ENCODE measurements around the gene DPP6.

The DPP6 gene

GRCh38 chr7:154451480-154452457 is 399.6 kb downstream of the DPP6 start:
- Histone ChIP-seq H3K4me1 (ENCODE audit: control insufficient read depth, insufficient read depth, low read length) (peaks cover 3% of the 10 kb centered on the region), H3K4me3 (ENCODE audit: low read length in 2 of 2) (no peak overlapping the region), H3K27ac (ENCODE audit: low read length) (no peak overlapping the region), H3K36me3 (ENCODE audit: control insufficient read depth in 2 of 2, insufficient read depth in 2 of 2, low read length in 2 of 2) (no peaks in the 10 kb centered on the region), H3K9ac (ENCODE audit: low read length in 2 of 2) (no peak overlapping the region), H3K27me3 (ENCODE audit: control insufficient read depth in 1 of 2, insufficient read depth in 2 of 2, low read length in 2 of 2) (no peaks in the 10 kb centered on the region), H3K9me3 (ENCODE audit: control insufficient read depth in 2 of 2, low read length in 2 of 2) (no peaks in the 10 kb centered on the region)

GRCh38 chr7:154463794-154464193 is 411.6 kb downstream of the DPP6 start:
- Histone ChIP-seq H3K36me3 (ENCODE audit: control insufficient read depth in 2 of 2, insufficient read depth in 2 of 2, low read length in 2 of 2) (no peaks in the 10 kb centered on the region), H3K27ac (ENCODE audit: low read length) (no peak overlapping the region), H3K4me1 (ENCODE audit: control insufficient read depth, insufficient read depth, low read length) (no peaks in the 10 kb centered on the region), H3K4me3 (ENCODE audit: low read length in 2 of 2) (no peak overlapping the region), H3K9ac (ENCODE audit: low read length in 2 of 2) (no peak overlapping the region), H3K9me3 (ENCODE audit: control insufficient read depth in 2 of 2, low read length in 2 of 2) (no peaks in the 10 kb centered on the region), H3K27me3 (ENCODE audit: control insufficient read depth in 1 of 2, insufficient read depth in 2 of 2, low read length in 2 of 2) (no peaks in the 10 kb centered on the region)

GRCh38 chr7:154469652-154470051 is 417.5 kb downstream of the DPP6 start:
- no peaks in the 10 kb centered on the region for H3K36me3 ChIP-seq (ENCODE audit: control insufficient read depth in 2 of 2, insufficient read depth in 2 of 2, low read length in 2 of 2)

GRCh38 chr7:154472343-154472742 is 420.1 kb downstream of the DPP6 start:
- Histone ChIP-seq H3K27ac (ENCODE audit: low read length) (no peak overlapping the region), H3K4me1 (ENCODE audit: control insufficient read depth, insufficient read depth, low read length) (peaks cover 6% of the 10 kb centered on the region), H3K9ac (ENCODE audit: low read length in 2 of 2) (no peak overlapping the region)

More at GRCh38 chr7:154469652-154470051, 417.5 kb downstream of the DPP6 start:
- Histone ChIP-seq H3K9ac (ENCODE audit: low read length in 2 of 2) (no peak overlapping the region), H3K9me3 (ENCODE audit: control insufficient read depth in 2 of 2, low read length in 2 of 2) (no peaks in the 10 kb centered on the region), H3K27me3 (ENCODE audit: control insufficient read depth in 1 of 2, insufficient read depth in 2 of 2, low read length in 2 of 2) (no peaks in the 10 kb centered on the region), H3K4me1 (ENCODE audit: control insufficient read depth, insufficient read depth, low read length) (peaks cover 6% of the 10 kb centered on the region), H3K4me3 (ENCODE audit: low read length in 2 of 2) (no peak overlapping the region), H3K27ac (ENCODE audit: low read length) (no peak overlapping the region)

GRCh38 chr7:154473360-154473759 is 421.2 kb downstream of the DPP6 start:
- H3K9ac ChIP-seq (ENCODE audit: low read length in 2 of 2): no peak overlapping the region
- H3K36me3 ChIP-seq (ENCODE audit: control insufficient read depth in 2 of 2, insufficient read depth in 2 of 2, low read length in 2 of 2): peaks cover 3% of the 10 kb centered on the region in 2 donors
- no peaks in the 10 kb centered on the region for H3K27me3 ChIP-seq (ENCODE audit: control insufficient read depth in 1 of 2, insufficient read depth in 2 of 2, low read length in 2 of 2)
- H3K27ac ChIP-seq (ENCODE audit: low read length): no peak overlapping the region
- H3K9me3 ChIP-seq (ENCODE audit: control insufficient read depth in 2 of 2, low read length in 2 of 2): no peaks in the 10 kb centered on the region
- no peak overlapping the region for H3K4me3 ChIP-seq (ENCODE audit: low read length in 2 of 2)
- H3K4me1 ChIP-seq (ENCODE audit: control insufficient read depth, insufficient read depth, low read length): peaks cover 6% of the 10 kb centered on the region

More at GRCh38 chr7:154472343-154472742, 420.1 kb downstream of the DPP6 start:
- Histone ChIP-seq H3K9me3 (ENCODE audit: control insufficient read depth in 2 of 2, low read length in 2 of 2) (no peaks in the 10 kb centered on the region), H3K4me3 (ENCODE audit: low read length in 2 of 2) (no peak overlapping the region), H3K27me3 (ENCODE audit: control insufficient read depth in 1 of 2, insufficient read depth in 2 of 2, low read length in 2 of 2) (no peaks in the 10 kb centered on the region), H3K36me3 (ENCODE audit: control insufficient read depth in 2 of 2, insufficient read depth in 2 of 2, low read length in 2 of 2) (peaks cover 3% of the 10 kb centered on the region in 2 donors)

- Histone ChIP-seq H3K27ac (ENCODE audit: low read length) (no peak overlapping the region), H3K9me3 (ENCODE audit: control insufficient read depth in 2 of 2, low read length in 2 of 2) (no peaks in the 10 kb centered on the region), H3K9ac (ENCODE audit: low read length in 2 of 2) (no peak overlapping the region), H3K4me1 (ENCODE audit: control insufficient read depth, insufficient read depth, low read length) (peaks cover 6% of the 10 kb centered on the region), H3K4me3 (ENCODE audit: low read length in 2 of 2) (no peak overlapping the region), H3K27me3 (ENCODE audit: control insufficient read depth in 1 of 2, insufficient read depth in 2 of 2, low read length in 2 of 2) (no peaks in the 10 kb centered on the region), H3K36me3 (ENCODE audit: control insufficient read depth in 2 of 2, insufficient read depth in 2 of 2, low read length in 2 of 2) (peaks cover 3% of the 10 kb centered on the region in 2 donors)
Measured at GRCh38 chr7:154474903-154475520, 422.8 kb downstream of the DPP6 start.

GRCh38 chr7:154475864-154476263 is 423.7 kb downstream of the DPP6 start:
- H3K36me3 ChIP-seq (ENCODE audit: control insufficient read depth in 2 of 2, insufficient read depth in 2 of 2, low read length in 2 of 2): peaks cover 3% of the 10 kb centered on the region in 2 donors
- H3K4me1 ChIP-seq (ENCODE audit: control insufficient read depth, insufficient read depth, low read length): peaks cover 6% of the 10 kb centered on the region
- no peak overlapping the region for H3K4me3 ChIP-seq (ENCODE audit: low read length in 2 of 2)
- no peaks in the 10 kb centered on the region for H3K9me3 ChIP-seq (ENCODE audit: control insufficient read depth in 2 of 2, low read length in 2 of 2)
- no peaks in the 10 kb centered on the region for H3K27me3 ChIP-seq (ENCODE audit: control insufficient read depth in 1 of 2, insufficient read depth in 2 of 2, low read length in 2 of 2)
- no peak overlapping the region for H3K27ac ChIP-seq (ENCODE audit: low read length)
- H3K9ac ChIP-seq (ENCODE audit: low read length in 2 of 2): no peak overlapping the region

- Histone ChIP-seq H3K4me1 (ENCODE audit: control insufficient read depth, insufficient read depth, low read length) (peaks cover 3% of the 10 kb centered on the region), H3K9ac (ENCODE audit: low read length in 2 of 2) (no peak overlapping the region), H3K9me3 (ENCODE audit: control insufficient read depth in 2 of 2, low read length in 2 of 2) (peaks cover 0 to 3% of the 10 kb centered on the region in 2 donors)
Measured at GRCh38 chr7:154480817-154481216, 428.6 kb downstream of the DPP6 start.

GRCh38 chr7:154482863-154483262 is 430.7 kb downstream of the DPP6 start:
- Histone ChIP-seq H3K27ac (ENCODE audit: low read length) (no peak overlapping the region), H3K4me3 (ENCODE audit: low read length in 2 of 2) (no peak overlapping the region), H3K9ac (ENCODE audit: low read length in 2 of 2) (no peak overlapping the region), H3K9me3 (ENCODE audit: control insufficient read depth in 2 of 2, low read length in 2 of 2) (peaks cover 0 to 3% of the 10 kb centered on the region in 2 donors), H3K27me3 (ENCODE audit: control insufficient read depth in 1 of 2, insufficient read depth in 2 of 2, low read length in 2 of 2) (no peaks in the 10 kb centered on the region), H3K4me1 (ENCODE audit: control insufficient read depth, insufficient read depth, low read length) (peaks cover 3% of the 10 kb centered on the region), H3K36me3 (ENCODE audit: control insufficient read depth in 2 of 2, insufficient read depth in 2 of 2, low read length in 2 of 2) (no peaks in the 10 kb centered on the region)

More at GRCh38 chr7:154480817-154481216, 428.6 kb downstream of the DPP6 start:
- Histone ChIP-seq H3K36me3 (ENCODE audit: control insufficient read depth in 2 of 2, insufficient read depth in 2 of 2, low read length in 2 of 2) (peaks cover 3% of the 10 kb centered on the region in 2 donors), H3K4me3 (ENCODE audit: low read length in 2 of 2) (no peak overlapping the region), H3K27me3 (ENCODE audit: control insufficient read depth in 1 of 2, insufficient read depth in 2 of 2, low read length in 2 of 2) (no peaks in the 10 kb centered on the region), H3K27ac (ENCODE audit: low read length) (no peak overlapping the region)

GRCh38 chr7:154484406-154484805 is 432.2 kb downstream of the DPP6 start:
- Histone ChIP-seq H3K4me1 (ENCODE audit: control insufficient read depth, insufficient read depth, low read length) (peaks cover 3% of the 10 kb centered on the region), H3K27me3 (ENCODE audit: control insufficient read depth in 1 of 2, insufficient read depth in 2 of 2, low read length in 2 of 2) (no peaks in the 10 kb centered on the region), H3K4me3 (ENCODE audit: low read length in 2 of 2) (no peak overlapping the region), H3K9ac (ENCODE audit: low read length in 2 of 2) (no peak overlapping the region), H3K36me3 (ENCODE audit: control insufficient read depth in 2 of 2, insufficient read depth in 2 of 2, low read length in 2 of 2) (no peaks in the 10 kb centered on the region), H3K9me3 (ENCODE audit: control insufficient read depth in 2 of 2, low read length in 2 of 2) (peaks cover 0 to 3% of the 10 kb centered on the region in 2 donors), H3K27ac (ENCODE audit: low read length) (no peak overlapping the region)
